ENCODE results near the gene FILIP1. TPM values are rescaled to one million over a fixed set of nuclear protein-coding genes. Genes with fewer than 3 reads are reported as not detected.
A peak's percentile ranks its signal among the peaks of the same experiment; 100 is the strongest.

The FILIP1 gene
- total RNA-seq, 1 experiment from 2014 or later, result not detected

GRCh38 chr6:75300531-75300855, 193.1 kb downstream of the FILIP1 start:
- DNase-seq (ENCODE audit: low read depth, low spot score), result no peak
- in situ Hi-C loops (cut with HindIII; ENCODE audit: low pct_unique_long_range_greater_than_20kb, low sequenced_read_pairs), result no loop called here

GRCh38 chr6:75299801-75300530, 193.6 kb downstream of the FILIP1 start:
- in situ Hi-C loops (cut with HindIII; ENCODE audit: low pct_unique_long_range_greater_than_20kb, low sequenced_read_pairs), result no loop called here
- no peak for DNase-seq (ENCODE audit: low read depth, low spot score)

- in situ Hi-C loops (cut with HindIII; ENCODE audit: low pct_unique_long_range_greater_than_20kb, low sequenced_read_pairs), result no loop called here
- DNase-seq (ENCODE audit: low read depth, low spot score), result peak; percentile 73
Observed at GRCh38 chr6:75296811-75297779, 196.5 kb downstream of the FILIP1 start.

- in situ Hi-C loops (cut with HindIII; ENCODE audit: low pct_unique_long_range_greater_than_20kb, low sequenced_read_pairs), result no loop called here
Observed at GRCh38 chr6:75292555-75292954, 201.0 kb downstream of the FILIP1 start.

GRCh38 chr6:75291744-75292143, 201.9 kb downstream of the FILIP1 start:
- no peak for DNase-seq (ENCODE audit: low read depth, low spot score)
- in situ Hi-C loops (cut with HindIII; ENCODE audit: low pct_unique_long_range_greater_than_20kb, low sequenced_read_pairs), result no loop called here

More at GRCh38 chr6:75292555-75292954, 201.0 kb downstream of the FILIP1 start:
- DNase-seq (ENCODE audit: low read depth, low spot score), result no peak

- DNase-seq (ENCODE audit: low read depth, low spot score), result no peak
- in situ Hi-C loops (cut with HindIII; ENCODE audit: low pct_unique_long_range_greater_than_20kb, low sequenced_read_pairs), result no loop called here
Observed at GRCh38 chr6:75291331-75291730, 202.3 kb downstream of the FILIP1 start.

- in situ Hi-C loops (cut with HindIII; ENCODE audit: low pct_unique_long_range_greater_than_20kb, low sequenced_read_pairs), result no loop called here
- no peak for DNase-seq (ENCODE audit: low read depth, low spot score)
Observed at GRCh38 chr6:75290136-75290945, 203.3 kb downstream of the FILIP1 start.

DNA sequence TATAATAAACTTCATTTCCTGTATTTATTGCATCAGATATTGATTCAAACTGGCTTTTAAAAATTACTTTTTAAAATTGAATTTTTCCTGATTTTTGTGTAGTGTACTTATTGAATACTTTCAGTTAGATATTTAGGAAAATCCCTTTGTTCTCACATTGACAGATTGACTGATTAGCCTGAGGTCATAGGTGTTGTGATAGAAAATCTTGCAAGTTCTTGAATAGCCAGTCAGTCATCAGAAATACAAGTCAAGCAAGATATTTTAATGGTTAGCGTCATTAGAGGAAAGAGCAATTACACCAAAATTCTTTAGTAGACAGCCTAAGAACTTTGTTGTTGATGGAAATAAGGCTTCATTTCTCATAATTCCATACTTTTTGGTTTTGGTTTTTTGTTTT, 205.6 kb downstream of the FILIP1 start:
- in situ Hi-C loops (cut with HindIII; ENCODE audit: low pct_unique_long_range_greater_than_20kb, low sequenced_read_pairs), result no loop called here
- no peak for DNase-seq (ENCODE audit: low read depth, low spot score)

DNA sequence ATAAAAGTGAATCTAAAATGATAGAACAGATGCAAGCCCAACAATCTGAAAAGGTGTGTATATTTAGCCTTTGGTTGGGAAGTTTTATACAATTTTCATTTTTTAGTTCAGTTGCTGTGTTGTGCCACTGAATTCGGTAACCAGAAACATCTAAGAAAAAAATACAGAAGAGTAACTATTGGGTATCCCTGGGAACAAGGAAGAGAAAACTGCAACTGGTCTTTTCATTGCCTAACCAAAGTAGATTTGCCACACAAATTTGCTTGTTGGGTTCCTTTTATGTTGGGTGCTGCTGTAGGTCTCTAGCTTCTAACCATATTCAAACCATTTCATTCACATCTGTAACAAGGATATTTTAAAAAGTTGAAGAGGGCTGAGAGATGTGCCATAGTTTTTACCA, 206.2 kb downstream of the FILIP1 start:
- in situ Hi-C loops (cut with HindIII; ENCODE audit: low pct_unique_long_range_greater_than_20kb, low sequenced_read_pairs), result no loop called here
- no peak for DNase-seq (ENCODE audit: low read depth, low spot score)

DNA sequence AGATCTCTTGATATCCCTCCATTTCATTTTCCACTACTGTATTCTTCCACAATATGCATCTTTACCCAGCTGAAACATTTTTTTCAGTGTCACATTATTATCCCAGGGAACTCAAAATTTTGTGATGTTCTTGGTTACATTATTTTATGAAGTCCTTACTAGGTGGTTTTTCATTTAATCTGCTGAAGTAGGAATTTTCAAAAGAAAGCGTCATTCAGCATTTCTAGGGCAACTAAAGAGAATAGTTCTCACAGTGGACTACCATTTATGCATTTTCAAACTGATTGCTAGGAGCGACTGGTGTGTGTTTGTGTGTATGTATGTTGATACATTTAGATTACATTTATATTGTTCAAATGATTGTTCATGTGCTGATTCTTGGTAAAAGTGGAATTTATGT, 206.6 kb downstream of the FILIP1 start:
- DNase-seq (ENCODE audit: low read depth, low spot score), result no peak
- in situ Hi-C loops (cut with HindIII; ENCODE audit: low pct_unique_long_range_greater_than_20kb, low sequenced_read_pairs), result no loop called here

GRCh38 chr6:75285283-75285639, 208.3 kb downstream of the FILIP1 start:
- DNase-seq (ENCODE audit: low read depth, low spot score), result no peak
- in situ Hi-C loops (cut with HindIII; ENCODE audit: low pct_unique_long_range_greater_than_20kb, low sequenced_read_pairs), result no loop called here

DNA sequence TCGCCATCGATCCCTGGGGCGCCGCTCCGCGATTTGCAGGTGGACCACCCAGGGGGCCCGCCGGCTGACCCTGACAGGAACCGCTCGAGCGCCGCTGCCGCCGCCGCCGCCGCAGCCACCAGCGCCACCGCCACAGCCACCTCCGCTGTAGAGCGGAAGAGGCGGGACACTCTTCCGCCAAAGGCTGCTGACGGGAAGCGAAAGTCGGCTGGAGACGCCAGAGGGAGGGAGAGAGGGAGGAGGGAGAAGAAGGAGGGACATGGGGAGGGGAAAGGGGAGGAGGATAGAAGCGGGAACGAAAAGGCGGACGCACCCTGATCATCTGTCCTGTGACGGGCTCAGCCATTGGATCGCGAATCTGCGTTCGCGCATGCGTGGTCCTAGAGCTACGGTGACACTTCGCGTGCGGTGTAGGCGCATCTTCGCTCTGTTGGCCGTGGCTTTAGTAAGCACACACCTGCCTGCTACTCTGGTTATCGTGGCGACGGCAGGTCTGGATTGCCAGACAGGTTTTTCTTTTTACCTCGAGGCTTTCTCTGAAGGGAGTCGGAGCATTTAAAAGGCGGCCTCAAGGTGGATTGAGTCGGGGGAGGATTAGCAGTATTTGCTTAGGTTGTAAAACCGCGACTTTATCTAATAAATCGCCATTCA, 208.8 kb downstream of the FILIP1 start, which contains the start of gene TMEM30A:
Gene TMEM30A (minus strand): TSS at position 161 of the 651 bp plus-strand sequence. CDS start 154 bp downstream, at position 7.
- DNase-seq (ENCODE audit: low read depth, low spot score), result peak; percentile 99
- in situ Hi-C loops (cut with HindIII; ENCODE audit: low pct_unique_long_range_greater_than_20kb, low sequenced_read_pairs), result no loop called here

DNA sequence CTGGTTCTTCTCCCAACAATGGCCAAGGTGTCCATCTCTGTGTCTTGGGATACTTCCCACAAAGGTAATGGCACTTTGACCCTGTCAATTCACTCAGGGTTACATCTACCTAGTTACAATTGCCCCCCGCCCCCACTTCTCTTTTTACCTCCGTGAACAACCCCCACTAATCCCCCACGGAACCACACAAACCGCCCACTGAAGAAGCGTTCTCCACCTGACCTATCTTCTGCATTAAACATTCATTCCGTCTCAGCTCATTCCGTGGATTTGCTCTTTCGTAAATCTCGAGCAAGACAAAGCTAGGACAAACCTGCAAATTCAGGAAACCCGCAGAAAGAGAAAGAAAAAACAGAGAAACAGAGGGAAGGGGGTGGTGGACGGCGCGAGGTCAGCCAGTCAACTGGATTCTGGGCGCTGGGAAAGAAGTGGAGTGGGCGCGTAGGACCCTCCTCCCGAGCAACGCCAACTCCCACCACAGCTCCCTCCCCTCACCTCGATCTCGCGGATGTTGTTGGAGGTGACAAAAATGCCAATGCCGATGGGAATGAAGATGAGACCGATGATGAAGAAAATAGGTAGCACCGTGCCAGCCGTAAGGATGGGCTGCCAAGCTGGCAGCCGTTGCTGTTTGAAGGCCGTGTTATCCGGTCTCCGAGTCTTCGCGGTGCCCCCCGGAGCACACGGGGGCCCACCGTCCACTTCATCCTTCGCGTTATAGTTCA, 209.5 kb downstream of the FILIP1 start:
- in situ Hi-C loops (cut with HindIII; ENCODE audit: low pct_unique_long_range_greater_than_20kb, low sequenced_read_pairs), result no loop called here
- DNase-seq (ENCODE audit: low read depth, low spot score), result no peak

- no peak for DNase-seq (ENCODE audit: low read depth, low spot score)
- in situ Hi-C loops (cut with HindIII; ENCODE audit: low pct_unique_long_range_greater_than_20kb, low sequenced_read_pairs), result no loop called here
Observed at GRCh38 chr6:75282706-75283105, 210.9 kb downstream of the FILIP1 start.

- no peak for DNase-seq (ENCODE audit: low read depth, low spot score)
- in situ Hi-C loops (cut with HindIII; ENCODE audit: low pct_unique_long_range_greater_than_20kb, low sequenced_read_pairs), result no loop called here
Observed at GRCh38 chr6:75281653-75282052, 211.9 kb downstream of the FILIP1 start.

- DNase-seq (ENCODE audit: low read depth, low spot score), result no peak
- in situ Hi-C loops (cut with HindIII; ENCODE audit: low pct_unique_long_range_greater_than_20kb, low sequenced_read_pairs), result no loop called here
Observed at GRCh38 chr6:75280131-75280855, 213.3 kb downstream of the FILIP1 start.

Data from SK-MEL-5 (cell line).